IPS-18a (cell line): ENCODE results near the gene SRP14.
"Not testable (repeated sequence)": the region's sequence is repeated elsewhere in the genome, so short reads cannot be mapped to it uniquely, and the experiment has no call there.

Experiments used
- H3K27ac ChIP-seq: one replicate; pipeline ENCODE4 v1.5.1; 2013; ENCODE audit warnings: low read length
- H3K27me3 ChIP-seq: one replicate; pipeline ENCODE4 v1.6.1; 2013; ENCODE audit warnings: mild to moderate bottlenecking, low read length; ENCODE audit not compliant: control insufficient read depth, insufficient read depth
- H3K36me3 ChIP-seq: one replicate; pipeline ENCODE4 v1.6.1; 2013; ENCODE audit warnings: low read depth, low read length; ENCODE audit not compliant: control insufficient read depth
- H3K4me1 ChIP-seq: one replicate; pipeline ENCODE4 v1.6.1; 2013; ENCODE audit warnings: low read depth, low read length; ENCODE audit not compliant: control insufficient read depth
- H3K4me3 ChIP-seq: one replicate; pipeline ENCODE4 v1.5.1; 2013; ENCODE audit warnings: low read length
- H3K9ac ChIP-seq: one replicate; pipeline ENCODE4 v1.6.1; 2013; ENCODE audit warnings: mild to moderate bottlenecking, low read length, moderate library complexity
- H3K9me3 ChIP-seq: one replicate; pipeline ENCODE4 v1.6.1; 2013; ENCODE audit warnings: low read depth, low read length; ENCODE audit not compliant: control insufficient read depth

The SRP14 gene

GRCh38 chr15:40045572-40046217, 6.7 kb upstream of the SRP14 start:
- Histone ChIP-seq H3K27ac (no peak overlapping the region), H3K4me1 (peaks cover 12% of the 10 kb centered on the region), H3K36me3 (no peaks in the 10 kb centered on the region), H3K9me3 (no peaks in the 10 kb centered on the region), H3K27me3 (no peaks in the 10 kb centered on the region), H3K4me3 (peak overlapping the region; percentile 29), H3K9ac (no peak overlapping the region)

DNA sequence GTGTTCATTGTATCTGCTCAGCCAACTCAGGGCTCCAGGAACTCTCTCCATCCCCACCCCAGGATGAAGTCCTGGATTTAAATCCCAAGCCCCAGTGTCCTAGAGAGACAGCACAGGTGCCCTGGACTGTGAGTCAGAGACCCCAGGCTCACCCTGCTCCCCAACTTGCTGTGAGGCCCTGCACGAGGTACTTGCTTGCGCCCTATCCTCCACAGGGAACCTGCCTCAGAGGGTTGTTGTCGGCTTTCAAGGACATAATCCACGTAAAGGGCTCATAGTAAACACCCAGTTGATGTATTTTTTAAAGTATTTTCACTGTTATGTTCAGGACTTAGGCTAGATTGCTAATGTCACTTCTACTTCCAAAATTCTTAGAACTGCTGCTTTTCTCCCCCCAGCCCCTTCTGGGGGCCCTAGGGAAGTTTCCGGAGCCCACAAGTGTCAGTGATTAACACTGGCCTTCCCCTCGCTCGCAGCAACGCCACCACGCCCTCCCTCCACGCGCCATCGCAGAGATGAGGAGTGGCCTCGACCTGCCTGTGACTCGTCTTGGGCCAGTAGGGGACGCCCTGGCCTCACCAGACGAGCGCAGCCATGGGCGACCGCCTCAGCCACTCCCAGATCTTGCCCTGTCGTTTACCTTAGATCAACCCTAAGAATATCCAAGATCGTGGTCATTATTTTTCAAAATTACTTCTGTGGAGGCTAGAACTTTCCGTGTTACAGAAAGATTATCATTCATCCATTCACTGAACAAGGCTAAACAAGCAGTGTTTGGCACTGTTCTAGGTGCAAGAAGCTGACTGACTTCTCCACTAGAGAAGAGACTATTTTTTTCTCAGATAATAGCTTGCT, 6.0 kb upstream of the SRP14 start:
- no peaks in the 10 kb centered on the region for H3K36me3 ChIP-seq

GRCh38 chr15:40043927-40044716, 5.1 kb upstream of the SRP14 start:
- H3K9ac ChIP-seq = no peak overlapping the region
- H3K4me3 ChIP-seq = no peak overlapping the region
- H3K36me3 ChIP-seq = no peaks in the 10 kb centered on the region
- no peaks in the 10 kb centered on the region for H3K27me3 ChIP-seq
- H3K27ac ChIP-seq = no peak overlapping the region
- no peaks in the 10 kb centered on the region for H3K9me3 ChIP-seq
- peaks cover 12% of the 10 kb centered on the region for H3K4me1 ChIP-seq

More for the DNA sequence above, 6.0 kb upstream of the SRP14 start:
- H3K27ac ChIP-seq = no peak overlapping the region
- peaks cover 12% of the 10 kb centered on the region for H3K4me1 ChIP-seq
- no peaks in the 10 kb centered on the region for H3K27me3 ChIP-seq
- peak overlapping the region; percentile 29 for H3K4me3 ChIP-seq
- no peak overlapping the region for H3K9ac ChIP-seq
- no peaks in the 10 kb centered on the region for H3K9me3 ChIP-seq

GRCh38 chr15:40042791-40043320, 3.9 kb upstream of the SRP14 start:
- H3K9ac ChIP-seq = no peak overlapping the region
- no peaks in the 10 kb centered on the region for H3K36me3 ChIP-seq
- H3K9me3 ChIP-seq = no peaks in the 10 kb centered on the region
- no peak overlapping the region for H3K4me3 ChIP-seq
- H3K27me3 ChIP-seq = no peaks in the 10 kb centered on the region
- peaks cover 14% of the 10 kb centered on the region for H3K4me1 ChIP-seq
- no peak overlapping the region for H3K27ac ChIP-seq

- no peaks in the 10 kb centered on the region for H3K27me3 ChIP-seq
- H3K9ac ChIP-seq = no peak overlapping the region
- no peaks in the 10 kb centered on the region for H3K9me3 ChIP-seq
- H3K36me3 ChIP-seq = peaks cover 16% of the 10 kb centered on the region
- H3K4me1 ChIP-seq = peaks cover 13% of the 10 kb centered on the region
- no peak overlapping the region for H3K4me3 ChIP-seq
- no peak overlapping the region for H3K27ac ChIP-seq
These were observed 1.8 kb upstream of the SRP14 start for GRCh38 chr15:40040770-40041169.

GRCh38 chr15:40040293-40040635, 1.3 kb upstream of the SRP14 start:
- H3K27me3 ChIP-seq = no peaks in the 10 kb centered on the region
- no peak overlapping the region for H3K4me3 ChIP-seq
- H3K9ac ChIP-seq = no peak overlapping the region
- H3K4me1 ChIP-seq = peaks cover 8% of the 10 kb centered on the region
- H3K27ac ChIP-seq = no peak overlapping the region
- no peaks in the 10 kb centered on the region for H3K9me3 ChIP-seq
- peaks cover 21% of the 10 kb centered on the region for H3K36me3 ChIP-seq

GRCh38 chr15:40038275-40038637, 725 bp downstream of the SRP14 start:
- Histone ChIP-seq H3K27ac (peak overlapping the region; percentile 41), H3K4me3 (peak overlapping the region; percentile 93), H3K9me3 (no peaks in the 10 kb centered on the region), H3K36me3 (peaks cover 40% of the 10 kb centered on the region), H3K9ac (peak overlapping the region; percentile 93), H3K4me1 (peaks cover 6% of the 10 kb centered on the region), H3K27me3 (no peaks in the 10 kb centered on the region)

DNA sequence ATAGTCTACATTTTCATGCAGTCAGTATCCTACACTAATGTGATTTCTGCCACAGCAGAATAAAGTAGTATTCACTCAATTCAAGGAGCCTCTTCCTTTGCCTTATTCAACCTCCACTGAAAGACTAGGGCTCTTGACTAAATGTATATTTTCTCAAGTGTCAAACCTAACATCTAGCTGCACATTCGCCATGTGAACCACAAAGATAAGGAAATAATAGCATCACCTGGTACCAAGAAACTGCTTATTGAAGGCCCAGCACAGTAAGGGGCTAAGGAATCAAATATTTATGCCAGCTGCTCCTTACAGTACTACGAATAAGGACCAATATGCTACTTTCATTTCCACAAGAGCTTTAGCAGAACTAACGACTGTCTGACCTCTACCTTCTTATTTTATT, 1.3 kb downstream of the SRP14 start:
- Histone ChIP-seq H3K36me3 (peaks cover 46% of the 10 kb centered on the region), H3K27ac (no peak overlapping the region), H3K9me3 (no peaks in the 10 kb centered on the region), H3K27me3 (no peaks in the 10 kb centered on the region), H3K9ac (peak overlapping the region; percentile 93), H3K4me1 (peaks cover 6% of the 10 kb centered on the region), H3K4me3 (peak overlapping the region; percentile 93)

GRCh38 chr15:40035182-40035581, 3.8 kb downstream of the SRP14 start:
- not testable (repeated sequence) for H3K9me3 ChIP-seq, H3K27ac ChIP-seq, H3K9ac ChIP-seq, H3K4me1 ChIP-seq, H3K4me3 ChIP-seq, H3K27me3 ChIP-seq
- peaks cover 68% of the 10 kb centered on the region for H3K36me3 ChIP-seq

DNA sequence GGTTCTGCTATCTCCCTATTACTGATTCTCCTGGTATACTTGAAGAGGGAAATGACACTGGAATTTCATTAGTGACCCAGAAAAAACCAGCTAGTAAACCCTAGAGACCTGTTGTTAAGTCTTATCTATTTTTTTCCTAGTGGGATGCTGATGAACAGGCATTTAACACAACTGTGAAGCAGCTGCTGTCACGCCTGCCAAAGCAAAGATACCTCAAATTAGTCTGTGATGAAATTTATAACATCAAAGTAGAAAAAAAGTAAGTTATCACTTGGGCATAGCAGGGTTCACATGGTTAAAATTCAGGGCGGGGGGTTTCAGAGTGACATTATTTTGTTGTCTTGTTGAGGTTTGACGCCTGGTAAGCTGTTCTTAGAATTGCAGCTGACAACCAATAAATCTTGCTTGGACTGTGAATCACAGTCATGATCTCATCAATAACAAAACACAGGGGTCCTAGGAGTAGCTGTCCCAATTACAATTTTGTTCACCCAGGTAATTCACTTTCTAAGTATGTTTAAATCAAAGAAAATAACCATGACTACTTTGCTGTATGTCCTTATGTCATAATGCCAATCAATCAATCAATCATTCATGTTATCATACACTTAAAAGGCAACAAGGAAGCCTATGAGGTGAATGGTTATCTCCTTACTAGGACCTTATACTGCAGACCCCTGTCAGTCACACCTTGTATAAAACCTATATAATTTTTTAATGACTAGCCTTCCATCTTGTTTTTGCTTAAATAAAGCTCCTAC, 4.6 kb downstream of the SRP14 start:
- H3K36me3 ChIP-seq = peaks cover 76% of the 10 kb centered on the region

More for the DNA sequence above, 4.6 kb downstream of the SRP14 start:
- no peak overlapping the region for H3K9ac ChIP-seq
- no peaks in the 10 kb centered on the region for H3K9me3 ChIP-seq
- H3K27ac ChIP-seq = no peak overlapping the region
- H3K27me3 ChIP-seq = no peaks in the 10 kb centered on the region
- H3K4me1 ChIP-seq = peaks cover 6% of the 10 kb centered on the region
- no peak overlapping the region for H3K4me3 ChIP-seq
